Natural killer cell (primary cell): Measurements from ENCODE around the gene ENC1. TPM values are rescaled to one million over a fixed set of nuclear protein-coding genes. Genes with fewer than 3 reads are reported as not detected.

Experiments
- ATAC-seq, 3 donors: fragments of 150-1000 bp in 2 of 3; fragments of 200-7000 bp in 1 of 3; cut with Tn5 transposase; 1 replicate in 1 of 3; 2 replicates in 2 of 3; pipeline ENCODE4 v1.10.0; 2021; ENCODE audit warnings: mild to moderate bottlenecking in 2 of 3, moderate library complexity in 2 of 3
- DNase-seq, 2 donors: peaks; one replicate each; pipeline versions ENCODE4 v3.0.0 to v3.0.0-alpha.2; 2013 to 2021; ENCODE audit warnings: mixed read lengths in 1 of 2
- H3K27ac ChIP-seq: one replicate; pipeline ENCODE4 v1.5.1; 2013; ENCODE audit warnings: mild to moderate bottlenecking, low read length
- H3K27me3 ChIP-seq: one replicate; pipeline ENCODE4 v1.6.1; 2013; ENCODE audit warnings: low read length; ENCODE audit not compliant: control insufficient read depth, insufficient read depth
- H3K36me3 ChIP-seq: one replicate; pipeline ENCODE4 v1.6.1; 2013; ENCODE audit warnings: low read length; ENCODE audit not compliant: control insufficient read depth, insufficient read depth
- H3K4me1 ChIP-seq: one replicate; pipeline ENCODE4 v1.6.1; 2013; ENCODE audit warnings: low read length; ENCODE audit not compliant: control insufficient read depth, insufficient read depth
- H3K4me3 ChIP-seq: one replicate; pipeline ENCODE4 v1.5.1; 2013; ENCODE audit warnings: low read length
- H3K9me3 ChIP-seq: one replicate; pipeline ENCODE4 v1.6.1; 2013; ENCODE audit warnings: low read length; ENCODE audit not compliant: control insufficient read depth, insufficient read depth
- H3K27ac Mint-ChIP-seq, 2 donors: one replicate each; pipeline ENCODE4 v1.8.0; 2022; ENCODE audit warnings: mild to moderate bottlenecking in 2 of 2, mixed read lengths in 2 of 2, moderate library complexity in 1 of 2
- H3K27me3 Mint-ChIP-seq, 2 donors: one replicate each; pipeline ENCODE4 v1.8.0; 2022; ENCODE audit warnings: low read depth in 2 of 2, mixed read lengths in 2 of 2
- H3K36me3 Mint-ChIP-seq: one replicate; pipeline ENCODE4 v1.8.0; 2022; ENCODE audit warnings: mixed read lengths
- H3K4me1 Mint-ChIP-seq, 2 donors: one replicate each; pipeline ENCODE4 v1.8.0; 2022; ENCODE audit warnings: mixed read lengths in 2 of 2
- H3K4me3 Mint-ChIP-seq: one replicate; pipeline ENCODE4 v1.8.0; 2022; ENCODE audit warnings: mild to moderate bottlenecking, moderate library complexity, mixed read lengths
- H3K9me3 Mint-ChIP-seq, 2 donors: one replicate each; pipeline ENCODE4 v1.8.0; 2022; ENCODE audit warnings: mixed read lengths in 2 of 2
- WGBS: methylation state at CpG from one replicate; pipeline ENCODE4 v1.1.7; 2013; ENCODE audit warnings: missing lambda C conversion rate; ENCODE audit not compliant: insufficient coverage; 5-methylcytosine and 5-hydroxymethylcytosine counted together
- intact Hi-C: fragments of 100-400 bp; cut with micrococcal nuclease; formaldehyde crosslinking; loops from one replicate; pipeline ENCODE4 v1.14.2; 2022
- total RNA-seq, 4 donors: library from RNA; stranded (reverse); fragments of 120-200 nt in 1 of 4; gene quantifications; one replicate each; pipeline versions ENCODE4 v1.2.3 to v1.2.4, GENCODE V29; 2013 to 2022
- TF ChIP-seq, protein P1 (sequence below): fragments of 200-600 bp; IDR thresholded peaks from one replicate; pipeline ENCODE4 v1.8.0; 2022; ENCODE audit warnings: antibody characterized with exemption

The ENC1 gene
- total RNA-seq, 3 donors from 2014 or later (not counting 1 experiment from before 2014, with no cell fraction given) = 89.6 to 133 (median 99.3) TPM

- 82% methylated on average over 3 of the region's 4 CpGs for WGBS
- Mint-ChIP-seq H3K4me1 (no peaks in the 10 kb centered on the region), H3K27ac (no peak overlapping the region), H3K36me3 (no peaks in the 10 kb centered on the region), H3K4me3 (no peak overlapping the region), H3K27me3 (peaks cover 7 to 33% of the 10 kb centered on the region in 2 donors), H3K9me3 (no peaks in the 10 kb centered on the region)
- ATAC-seq = no peak
- H3K9me3 ChIP-seq = no peaks in the 10 kb centered on the region
- no peaks in the 10 kb centered on the region for H3K4me1 ChIP-seq
- no peak overlapping the region for H3K27ac ChIP-seq
- intact Hi-C loops = no loop called here
- no peak overlapping the region for H3K4me3 ChIP-seq
- TF ChIP-seq, protein P1, sequence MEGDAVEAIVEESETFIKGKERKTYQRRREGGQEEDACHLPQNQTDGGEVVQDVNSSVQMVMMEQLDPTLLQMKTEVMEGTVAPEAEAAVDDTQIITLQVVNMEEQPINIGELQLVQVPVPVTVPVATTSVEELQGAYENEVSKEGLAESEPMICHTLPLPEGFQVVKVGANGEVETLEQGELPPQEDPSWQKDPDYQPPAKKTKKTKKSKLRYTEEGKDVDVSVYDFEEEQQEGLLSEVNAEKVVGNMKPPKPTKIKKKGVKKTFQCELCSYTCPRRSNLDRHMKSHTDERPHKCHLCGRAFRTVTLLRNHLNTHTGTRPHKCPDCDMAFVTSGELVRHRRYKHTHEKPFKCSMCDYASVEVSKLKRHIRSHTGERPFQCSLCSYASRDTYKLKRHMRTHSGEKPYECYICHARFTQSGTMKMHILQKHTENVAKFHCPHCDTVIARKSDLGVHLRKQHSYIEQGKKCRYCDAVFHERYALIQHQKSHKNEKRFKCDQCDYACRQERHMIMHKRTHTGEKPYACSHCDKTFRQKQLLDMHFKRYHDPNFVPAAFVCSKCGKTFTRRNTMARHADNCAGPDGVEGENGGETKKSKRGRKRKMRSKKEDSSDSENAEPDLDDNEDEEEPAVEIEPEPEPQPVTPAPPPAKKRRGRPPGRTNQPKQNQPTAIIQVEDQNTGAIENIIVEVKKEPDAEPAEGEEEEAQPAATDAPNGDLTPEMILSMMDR = no peak
- no peaks in the 10 kb centered on the region for H3K36me3 ChIP-seq
- no peak for DNase-seq
- no peaks in the 10 kb centered on the region for H3K27me3 ChIP-seq
Observed at GRCh38 chr5:74595143-74595925, 45.2 kb downstream of the ENC1 start.

GRCh38 chr5:74594137-74595040 is 46.1 kb downstream of the ENC1 start:
- intact Hi-C loops = no loop called here
- peaks cover 8 to 36% of the 10 kb centered on the region in 2 donors for H3K27me3 Mint-ChIP-seq
- H3K36me3 Mint-ChIP-seq = no peaks in the 10 kb centered on the region
- H3K4me3 Mint-ChIP-seq = no peak overlapping the region
- ATAC-seq = no peak
- no peaks in the 10 kb centered on the region for H3K4me1 ChIP-seq
- DNase-seq = no peak
- no peaks in the 10 kb centered on the region for H3K4me1 Mint-ChIP-seq
- no peaks in the 10 kb centered on the region for H3K9me3 ChIP-seq
- TF ChIP-seq, protein P1 = no peak
- no peak overlapping the region for H3K27ac ChIP-seq
- H3K4me3 ChIP-seq = no peak overlapping the region
- H3K27me3 ChIP-seq = no peaks in the 10 kb centered on the region
- H3K27ac Mint-ChIP-seq = no peak overlapping the region
- H3K36me3 ChIP-seq = no peaks in the 10 kb centered on the region
- no peaks in the 10 kb centered on the region for H3K9me3 Mint-ChIP-seq
- 80% methylated on average over 4 of the region's 6 CpGs for WGBS

DNA sequence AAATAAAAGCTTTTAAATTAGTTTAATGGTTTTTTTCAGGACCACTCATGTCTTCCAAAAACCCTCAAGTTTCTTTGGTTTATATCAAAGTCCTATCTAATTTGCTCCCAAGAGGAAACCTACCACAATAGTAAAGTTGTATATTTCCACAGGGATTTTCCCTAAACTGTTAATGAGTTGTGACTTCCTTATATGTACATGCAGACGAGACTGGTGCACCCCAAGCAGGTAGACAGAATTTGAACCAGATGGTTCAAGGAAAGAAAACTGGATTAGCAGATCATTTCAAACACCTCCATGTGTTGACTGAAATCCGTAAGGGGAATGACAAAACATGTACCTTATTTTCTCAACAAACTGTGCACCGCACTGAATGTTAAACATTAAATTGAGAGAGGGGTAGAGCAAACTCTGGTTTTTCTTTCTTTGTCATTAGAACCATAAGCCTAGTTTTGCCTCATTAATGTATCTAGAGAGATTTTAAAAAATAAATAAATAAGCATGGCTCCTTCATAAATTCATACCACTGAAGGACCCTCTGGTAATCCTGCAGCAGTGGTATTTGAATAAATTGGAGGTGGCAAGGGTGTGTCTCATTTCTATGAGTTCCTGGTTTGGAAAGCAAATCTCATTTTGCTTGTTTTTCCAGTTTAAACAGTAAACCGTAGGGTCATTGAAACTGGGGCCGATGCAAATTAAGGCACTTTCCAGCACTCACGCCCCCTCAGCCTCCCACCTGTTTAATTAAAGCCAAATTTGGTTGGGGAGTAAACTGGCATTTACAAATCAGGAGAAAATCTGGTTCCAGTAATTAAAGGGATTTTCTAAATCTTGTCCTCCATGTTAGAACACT is 51.1 kb downstream of the ENC1 start:
- no peaks in the 10 kb centered on the region for H3K9me3 Mint-ChIP-seq

More for the DNA sequence above, 51.1 kb downstream of the ENC1 start:
- no peak for ATAC-seq
- H3K4me1 Mint-ChIP-seq = no peaks in the 10 kb centered on the region
- Histone ChIP-seq H3K27ac (no peak overlapping the region), H3K27me3 (no peaks in the 10 kb centered on the region), H3K4me3 (no peak overlapping the region), H3K4me1 (no peaks in the 10 kb centered on the region), H3K36me3 (no peaks in the 10 kb centered on the region), H3K9me3 (no peaks in the 10 kb centered on the region)
- H3K36me3 Mint-ChIP-seq = no peaks in the 10 kb centered on the region
- H3K27me3 Mint-ChIP-seq = peaks cover 8 to 26% of the 10 kb centered on the region in 2 donors
- H3K27ac Mint-ChIP-seq = no peak overlapping the region
- 91% methylated on average over 4 of the region's 6 CpGs for WGBS
- TF ChIP-seq, protein P1 = no peak
- no peak for DNase-seq
- intact Hi-C loops = no loop called here
- H3K4me3 Mint-ChIP-seq = no peak overlapping the region
